Measurements from ENCODE around the gene KRIT1.

Gene KRIT1

GRCh38 chr7:92245487-92246359 is at the start of gene KRIT1, which contains the start of gene ANKIB1:
TSS of gene KRIT1 (minus strand) at chr7:92245914. CDS start at chr7:92242135, 3,779 bp downstream.
TSS of gene ANKIB1 (plus strand) at chr7:92245974. CDS start at chr7:92294979, 49,005 bp downstream.
- Histone ChIP-seq H3K4me3 (peak within 1 kb of the TSS; percentile 68 to 94 (median 83)), H3K36me3 (peaks cover 15 to 30% (median 19%) of the 10 kb centered on the region in 11 experiments; a peak in 20 of 22 replicates), H3K9ac (peak within 1 kb of the TSS; percentile 84 to 95 (median 93)), H3K4me2 (peak within 1 kb of the TSS; percentile 84 to 97 (median 93)), H3K27ac (peak within 1 kb of the TSS; percentile 86 to 97 (median 93)), H3K9me3 (replicated peaks in 1 of 11) (no peaks in the 10 kb centered on the region), H3K27me3 (no peaks in the 10 kb centered on the region), H4K20me1 (peaks cover 0 to 36% (median 16%) of the 10 kb centered on the region in 11 experiments; a peak in 11 of 22 replicates), H3K4me1 (peaks cover 28 to 44% (median 36%) of the 10 kb centered on the region in 10 experiments)
- no peak for TF ChIP-seq Cebpa-rat (IDR thresholded peaks at IDR 0.05)

- Histone ChIP-seq H3K36me3 (peaks cover 14 to 48% (median 29%) of the 10 kb centered on the region in 11 experiments; a peak in 21 of 22 replicates), H3K4me2 (no peak overlapping the region), H3K27ac (no peak overlapping the region), H3K9me3 (replicated peaks in 1 of 11) (no peaks in the 10 kb centered on the region), H3K4me3 (no peak overlapping the region), H3K27me3 (no peaks in the 10 kb centered on the region), H3K4me1 (peaks cover 0 to 9% (median 2%) of the 10 kb centered on the region in 10 experiments; a peak in 7 of 20 replicates), H3K9ac (no peak overlapping the region), H4K20me1 (peaks cover 0 to 24% (median 5%) of the 10 kb centered on the region in 11 experiments; a peak in 8 of 22 replicates)
- no peak for TF ChIP-seq Cebpa-rat (IDR thresholded peaks at IDR 0.05)
Measured at GRCh38 chr7:92295391-92295790, 49.7 kb upstream of the KRIT1 start.

GRCh38 chr7:92293896-92294590 is 48.3 kb upstream of the KRIT1 start:
- H3K4me1 ChIP-seq: peaks cover 0 to 9% (median 2%) of the 10 kb centered on the region in 10 experiments; a peak in 7 of 20 replicates
- no peak overlapping the region for H3K4me2 ChIP-seq
- peaks cover 0 to 34% (median 5%) of the 10 kb centered on the region in 11 experiments; a peak in 9 of 22 replicates for H4K20me1 ChIP-seq
- H3K9me3 ChIP-seq (replicated peaks in 1 of 11): no peaks in the 10 kb centered on the region
- no peak overlapping the region for H3K27ac ChIP-seq
- H3K4me3 ChIP-seq: no peak overlapping the region
- H3K9ac ChIP-seq: no peak overlapping the region
- no peaks in the 10 kb centered on the region for H3K27me3 ChIP-seq
- no peak for TF ChIP-seq Cebpa-rat (IDR thresholded peaks at IDR 0.05)
- peaks cover 9 to 37% (median 23%) of the 10 kb centered on the region in 11 experiments; a peak in 19 of 22 replicates for H3K36me3 ChIP-seq

GRCh38 chr7:92292981-92293380 is 47.3 kb upstream of the KRIT1 start:
- peaks cover 0 to 9% (median 2%) of the 10 kb centered on the region in 10 experiments; a peak in 7 of 20 replicates for H3K4me1 ChIP-seq
- H4K20me1 ChIP-seq: peaks cover 0 to 34% (median 5%) of the 10 kb centered on the region in 11 experiments; a peak in 9 of 22 replicates
- H3K9me3 ChIP-seq (replicated peaks in 1 of 11): peaks cover 0 to 6% (median 0%) of the 10 kb centered on the region in 11 experiments; a peak in 3 of 22 replicates
- no peak overlapping the region for H3K4me2 ChIP-seq
- H3K27ac ChIP-seq: no peak overlapping the region
- peaks cover 9 to 29% (median 18%) of the 10 kb centered on the region in 11 experiments; a peak in 19 of 22 replicates for H3K36me3 ChIP-seq
- H3K9ac ChIP-seq: no peak overlapping the region
- H3K4me3 ChIP-seq: no peak overlapping the region
- H3K27me3 ChIP-seq: no peaks in the 10 kb centered on the region
- TF ChIP-seq Cebpa-rat (IDR thresholded peaks at IDR 0.05): no peak

- no peak overlapping the region for H3K4me3 ChIP-seq
- H4K20me1 ChIP-seq: peaks cover 0 to 49% (median 5%) of the 10 kb centered on the region in 11 experiments; a peak in 9 of 22 replicates
- H3K27me3 ChIP-seq: no peaks in the 10 kb centered on the region
- peaks cover 0 to 9% (median 2%) of the 10 kb centered on the region in 10 experiments; a peak in 7 of 20 replicates for H3K4me1 ChIP-seq
- H3K4me2 ChIP-seq: no peak overlapping the region
- no peak for TF ChIP-seq Cebpa-rat (IDR thresholded peaks at IDR 0.05)
- no peak overlapping the region for H3K27ac ChIP-seq
- peaks cover 0 to 21% (median 4%) of the 10 kb centered on the region in 11 experiments; a peak in 8 of 22 replicates for H3K9me3 ChIP-seq (replicated peaks in 1 of 11)
- no peak overlapping the region for H3K9ac ChIP-seq
- H3K36me3 ChIP-seq: peaks cover 0 to 8% (median 0%) of the 10 kb centered on the region in 11 experiments; a peak in 4 of 22 replicates
Measured at GRCh38 chr7:92289321-92289720, 43.6 kb upstream of the KRIT1 start.

GRCh38 chr7:92282930-92283329 is 37.2 kb upstream of the KRIT1 start:
- Histone ChIP-seq H3K27me3 (no peaks in the 10 kb centered on the region), H3K9ac (no peak overlapping the region), H3K4me1 (no peaks in the 10 kb centered on the region), H3K36me3 (peaks cover 12 to 40% (median 18%) of the 10 kb centered on the region in 11 experiments; a peak in 20 of 22 replicates), H4K20me1 (peaks cover 0 to 52% (median 11%) of the 10 kb centered on the region in 11 experiments; a peak in 7 of 22 replicates), H3K4me2 (no peak overlapping the region), H3K4me3 (no peak overlapping the region), H3K27ac (no peak overlapping the region), H3K9me3 (replicated peaks in 1 of 11) (peaks cover 14 to 35% (median 24%) of the 10 kb centered on the region in 11 experiments)
- no peak for TF ChIP-seq Cebpa-rat (IDR thresholded peaks at IDR 0.05)

- no peak for TF ChIP-seq Cebpa-rat (IDR thresholded peaks at IDR 0.05)
- Histone ChIP-seq H3K4me2 (no peak overlapping the region), H3K4me1 (no peaks in the 10 kb centered on the region)
Measured at GRCh38 chr7:92282221-92282814, 36.6 kb upstream of the KRIT1 start.

GRCh38 chr7:92281031-92281430 is 35.3 kb upstream of the KRIT1 start:
- Histone ChIP-seq H3K27me3 (no peaks in the 10 kb centered on the region), H3K27ac (no peak overlapping the region), H3K36me3 (peaks cover 10 to 46% (median 19%) of the 10 kb centered on the region in 11 experiments; a peak in 20 of 22 replicates), H3K4me2 (no peak overlapping the region), H3K9ac (no peak overlapping the region), H3K9me3 (replicated peaks in 1 of 11) (peaks cover 12 to 27% (median 20%) of the 10 kb centered on the region in 11 experiments), H4K20me1 (peaks cover 0 to 66% (median 14%) of the 10 kb centered on the region in 11 experiments; a peak in 8 of 22 replicates), H3K4me3 (no peak overlapping the region), H3K4me1 (peaks cover 0 to 4% (median 0%) of the 10 kb centered on the region in 10 experiments; a peak in 1 of 20 replicates)
- TF ChIP-seq Cebpa-rat (IDR thresholded peaks at IDR 0.05): no peak

More at GRCh38 chr7:92282221-92282814, 36.6 kb upstream of the KRIT1 start:
- Histone ChIP-seq H4K20me1 (peaks cover 0 to 58% (median 14%) of the 10 kb centered on the region in 11 experiments; a peak in 7 of 22 replicates), H3K9ac (no peak overlapping the region), H3K4me3 (no peak overlapping the region), H3K27me3 (no peaks in the 10 kb centered on the region), H3K36me3 (peaks cover 12 to 40% (median 18%) of the 10 kb centered on the region in 11 experiments; a peak in 20 of 22 replicates), H3K9me3 (replicated peaks in 1 of 11) (peaks cover 14 to 29% (median 24%) of the 10 kb centered on the region in 11 experiments), H3K27ac (no peak overlapping the region)
